Skeletal muscle satellite cell (primary cell): ENCODE measurements around the gene SMURF2.
A peak's percentile ranks its signal among the peaks of the same experiment; 100 is the strongest.

ENCODE experiments used
- H3K27me3 ChIP-seq: 2 replicates; pipeline ENCODE4 v1.7.0; 2013; ENCODE audit warnings: low read length; ENCODE audit not compliant: control insufficient read depth, insufficient read depth
- H3K36me3 ChIP-seq: 2 replicates; pipeline ENCODE4 v1.7.0; 2013; ENCODE audit warnings: mild to moderate bottlenecking, control low read depth, low read length; ENCODE audit not compliant: insufficient read depth
- H3K4me1 ChIP-seq: 2 replicates; pipeline ENCODE4 v1.7.0; 2013; ENCODE audit warnings: low read length; ENCODE audit not compliant: control insufficient read depth, insufficient read depth
- H3K4me2 ChIP-seq: 2 replicates; pipeline ENCODE4 v1.7.0; 2013; ENCODE audit warnings: mild to moderate bottlenecking, low read length
- H3K4me3 ChIP-seq: 2 replicates; pipeline ENCODE4 v1.7.0; 2013; ENCODE audit warnings: low read length
- H3K9ac ChIP-seq: 2 replicates; pipeline ENCODE4 v1.7.0; 2013; ENCODE audit warnings: mild to moderate bottlenecking, low read depth, low read length, moderate library complexity
- H3K9me3 ChIP-seq: replicated peaks from 2 replicates; pipeline ENCODE4 v1.7.0; 2013; ENCODE audit warnings: mild to moderate bottlenecking, control low read depth, low read length

Gene SMURF2

GRCh38 chr17:64532409-64532808 is 129.7 kb downstream of the SMURF2 start:
- peaks cover 87% of the 10 kb centered on the region for H3K36me3 ChIP-seq
- H3K4me2 ChIP-seq: no peak overlapping the region
- H3K4me1 ChIP-seq: no peaks in the 10 kb centered on the region
- H3K27me3 ChIP-seq: no peaks in the 10 kb centered on the region
- no peaks in the 10 kb centered on the region for H3K9me3 ChIP-seq
- H3K9ac ChIP-seq: no peak overlapping the region
- H3K4me3 ChIP-seq: no peak overlapping the region

DNA sequence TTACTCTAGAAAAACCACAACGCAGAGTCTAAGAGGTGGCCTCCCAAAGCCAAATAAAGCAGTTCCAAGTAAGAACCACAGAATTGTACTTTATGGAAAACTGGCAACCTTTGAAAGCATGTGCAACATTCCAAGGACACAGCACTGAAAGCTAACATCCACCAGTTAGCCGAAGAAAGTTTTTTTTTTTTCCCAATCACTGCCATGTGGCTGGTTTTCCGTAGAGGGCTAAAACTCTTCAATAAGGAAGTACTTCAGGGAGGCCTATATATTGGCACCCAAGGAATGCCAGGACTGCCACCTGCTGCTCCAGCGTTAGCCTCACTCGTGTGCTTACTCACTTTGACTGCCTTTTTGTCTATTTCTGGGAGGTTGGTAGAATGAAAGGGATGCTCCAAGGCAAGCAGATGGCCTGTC is 130.1 kb downstream of the SMURF2 start:
- Histone ChIP-seq H3K4me2 (no peak overlapping the region), H3K4me1 (no peaks in the 10 kb centered on the region), H3K4me3 (no peak overlapping the region), H3K27me3 (no peaks in the 10 kb centered on the region), H3K9me3 (no peaks in the 10 kb centered on the region), H3K36me3 (peaks cover 86% of the 10 kb centered on the region), H3K9ac (no peak overlapping the region)

GRCh38 chr17:64529221-64529620 is 132.9 kb downstream of the SMURF2 start:
- Histone ChIP-seq H3K4me3 (no peak overlapping the region), H3K27me3 (no peaks in the 10 kb centered on the region), H3K9me3 (no peaks in the 10 kb centered on the region), H3K4me2 (no peak overlapping the region), H3K9ac (no peak overlapping the region), H3K4me1 (no peaks in the 10 kb centered on the region), H3K36me3 (peaks cover 83% of the 10 kb centered on the region)

DNA sequence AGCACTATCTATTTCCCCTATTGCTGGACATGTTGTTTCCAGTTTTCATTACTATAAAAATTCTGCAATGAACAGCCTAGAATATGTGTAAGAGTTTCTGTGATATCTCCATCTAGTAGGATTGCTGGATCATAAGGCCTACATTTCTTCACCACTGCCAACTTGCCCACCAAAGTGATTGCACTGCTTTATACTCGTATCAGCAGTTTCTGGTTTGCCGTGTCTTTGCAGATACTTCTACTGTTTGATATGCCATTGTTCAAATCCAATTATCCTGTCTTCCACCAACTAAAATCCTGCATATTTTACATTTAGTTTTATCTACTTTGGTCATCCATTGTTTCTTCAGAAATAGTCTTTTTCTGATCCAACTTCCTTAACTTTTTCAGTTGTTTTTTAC is 134.2 kb downstream of the SMURF2 start:
- no peak overlapping the region for H3K9ac ChIP-seq
- H3K4me1 ChIP-seq: no peaks in the 10 kb centered on the region
- H3K4me3 ChIP-seq: no peak overlapping the region
- H3K27me3 ChIP-seq: no peaks in the 10 kb centered on the region
- H3K4me2 ChIP-seq: no peak overlapping the region
- peaks cover 81% of the 10 kb centered on the region for H3K36me3 ChIP-seq
- no peaks in the 10 kb centered on the region for H3K9me3 ChIP-seq

DNA sequence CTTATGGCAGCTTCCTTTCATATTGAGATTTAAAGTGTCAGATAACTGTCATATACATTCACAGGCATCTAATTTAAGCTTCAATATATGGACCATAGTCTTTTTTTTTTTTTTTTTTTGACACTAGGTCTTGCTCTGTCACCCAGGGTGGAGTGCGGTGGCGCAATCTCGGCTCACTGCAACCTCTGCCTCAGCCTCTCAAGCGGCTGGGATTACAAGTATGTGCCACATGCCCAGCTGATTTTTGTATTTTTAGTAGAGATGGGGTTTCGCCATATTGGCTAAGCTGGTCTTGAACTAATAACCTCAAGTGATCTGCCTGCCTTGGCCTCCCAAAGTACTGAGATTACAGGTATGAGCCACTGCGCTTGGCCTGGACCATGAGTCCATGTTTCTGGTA is 141.7 kb downstream of the SMURF2 start:
- H3K4me2 ChIP-seq: no peak overlapping the region
- no peaks in the 10 kb centered on the region for H3K27me3 ChIP-seq
- no peaks in the 10 kb centered on the region for H3K4me1 ChIP-seq
- no peak overlapping the region for H3K4me3 ChIP-seq
- H3K9ac ChIP-seq: no peak overlapping the region
- peaks cover 72% of the 10 kb centered on the region for H3K36me3 ChIP-seq
- H3K9me3 ChIP-seq: no peaks in the 10 kb centered on the region

GRCh38 chr17:64519601-64520000 is 142.5 kb downstream of the SMURF2 start:
- Histone ChIP-seq H3K9me3 (no peaks in the 10 kb centered on the region), H3K36me3 (peaks cover 74% of the 10 kb centered on the region), H3K9ac (no peak overlapping the region), H3K4me3 (no peak overlapping the region), H3K27me3 (no peaks in the 10 kb centered on the region), H3K4me1 (no peaks in the 10 kb centered on the region), H3K4me2 (no peak overlapping the region)

GRCh38 chr17:64515829-64516228 is 146.3 kb downstream of the SMURF2 start:
- no peak overlapping the region for H3K4me3 ChIP-seq
- H3K27me3 ChIP-seq: no peaks in the 10 kb centered on the region
- no peaks in the 10 kb centered on the region for H3K4me1 ChIP-seq
- H3K4me2 ChIP-seq: no peak overlapping the region
- no peaks in the 10 kb centered on the region for H3K9me3 ChIP-seq
- no peak overlapping the region for H3K9ac ChIP-seq
- H3K36me3 ChIP-seq: peaks cover 64% of the 10 kb centered on the region

DNA sequence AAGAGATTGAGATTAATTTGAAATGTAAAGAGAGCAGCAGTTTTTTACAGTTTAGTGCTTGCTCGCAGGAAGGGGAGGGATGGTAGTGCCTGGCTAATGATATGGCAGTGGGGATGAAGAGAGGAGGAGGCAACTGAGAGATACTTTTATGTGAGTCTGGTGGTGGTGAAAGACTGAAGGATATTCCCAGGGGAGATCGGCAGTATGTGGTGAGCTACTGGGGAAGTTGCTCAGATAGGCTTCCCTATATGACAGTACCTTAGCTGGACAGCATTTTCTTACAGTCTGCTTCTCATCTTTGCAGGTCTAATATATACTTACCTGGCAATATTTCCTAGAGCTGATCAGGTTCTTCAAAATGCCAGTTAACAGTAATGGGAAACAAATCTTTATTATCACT is 146.7 kb downstream of the SMURF2 start:
- Histone ChIP-seq H3K4me2 (no peak overlapping the region), H3K27me3 (no peaks in the 10 kb centered on the region), H3K9ac (no peak overlapping the region), H3K36me3 (peaks cover 63% of the 10 kb centered on the region), H3K4me3 (no peak overlapping the region), H3K9me3 (no peaks in the 10 kb centered on the region), H3K4me1 (no peaks in the 10 kb centered on the region)

DNA sequence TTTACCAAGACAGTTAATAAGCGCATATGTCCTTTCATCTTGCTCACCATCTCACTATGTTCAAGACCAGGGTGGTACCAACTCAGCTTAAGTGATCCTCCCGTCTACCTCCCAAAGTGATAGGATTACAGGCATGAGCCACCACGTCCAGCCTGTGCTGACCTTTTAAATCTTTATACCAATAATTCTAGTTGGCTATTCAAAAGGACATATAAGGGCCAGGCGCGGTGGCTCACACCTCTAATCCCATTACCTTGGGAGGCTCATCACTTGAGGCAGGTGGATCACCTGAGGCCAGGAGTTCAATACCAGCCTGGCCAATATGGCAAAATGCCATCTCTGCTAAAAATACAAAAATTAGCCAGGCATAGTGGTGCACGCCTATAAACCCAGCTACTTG is 152.9 kb downstream of the SMURF2 start:
- Histone ChIP-seq H3K9ac (no peak overlapping the region), H3K4me2 (no peak overlapping the region), H3K36me3 (peaks cover 51% of the 10 kb centered on the region), H3K9me3 (no peaks in the 10 kb centered on the region), H3K27me3 (no peaks in the 10 kb centered on the region), H3K4me1 (peaks cover 7% of the 10 kb centered on the region), H3K4me3 (no peak overlapping the region)

DNA sequence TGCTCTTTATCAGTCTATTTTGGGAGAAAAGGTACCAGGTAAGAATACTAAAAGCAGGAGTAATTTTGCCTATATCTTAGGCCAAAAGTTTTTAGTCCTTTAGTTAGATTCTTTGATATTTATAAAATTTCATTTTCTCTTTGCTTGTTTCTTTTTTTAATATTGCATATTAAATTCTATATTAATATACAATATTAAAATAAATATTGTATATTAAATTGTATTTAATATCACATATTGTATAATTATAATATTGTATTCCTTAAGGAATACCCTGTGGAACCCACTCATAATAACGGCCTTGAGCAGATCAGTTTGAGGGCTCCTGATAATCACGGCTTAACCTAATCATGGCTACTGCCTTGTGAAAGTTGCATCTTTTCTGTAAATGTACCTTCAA is 153.4 kb downstream of the SMURF2 start:
- peak overlapping the region; percentile 85 for H3K4me2 ChIP-seq
- no peaks in the 10 kb centered on the region for H3K27me3 ChIP-seq
- peak overlapping the region; percentile 100 for H3K9ac ChIP-seq
- peaks cover 12% of the 10 kb centered on the region for H3K4me1 ChIP-seq
- H3K36me3 ChIP-seq: peaks cover 51% of the 10 kb centered on the region
- no peaks in the 10 kb centered on the region for H3K9me3 ChIP-seq
- peak overlapping the region; percentile 98 for H3K4me3 ChIP-seq

GRCh38 chr17:64507413-64507782 is 154.7 kb downstream of the SMURF2 start:
- H3K9me3 ChIP-seq: no peaks in the 10 kb centered on the region
- H3K36me3 ChIP-seq: peaks cover 56% of the 10 kb centered on the region
- H3K27me3 ChIP-seq: no peaks in the 10 kb centered on the region
- peaks cover 25% of the 10 kb centered on the region for H3K4me1 ChIP-seq
- H3K9ac ChIP-seq: peak overlapping the region; percentile 100
- peak overlapping the region; percentile 98 for H3K4me3 ChIP-seq
- peak overlapping the region; percentile 85 for H3K4me2 ChIP-seq

DNA sequence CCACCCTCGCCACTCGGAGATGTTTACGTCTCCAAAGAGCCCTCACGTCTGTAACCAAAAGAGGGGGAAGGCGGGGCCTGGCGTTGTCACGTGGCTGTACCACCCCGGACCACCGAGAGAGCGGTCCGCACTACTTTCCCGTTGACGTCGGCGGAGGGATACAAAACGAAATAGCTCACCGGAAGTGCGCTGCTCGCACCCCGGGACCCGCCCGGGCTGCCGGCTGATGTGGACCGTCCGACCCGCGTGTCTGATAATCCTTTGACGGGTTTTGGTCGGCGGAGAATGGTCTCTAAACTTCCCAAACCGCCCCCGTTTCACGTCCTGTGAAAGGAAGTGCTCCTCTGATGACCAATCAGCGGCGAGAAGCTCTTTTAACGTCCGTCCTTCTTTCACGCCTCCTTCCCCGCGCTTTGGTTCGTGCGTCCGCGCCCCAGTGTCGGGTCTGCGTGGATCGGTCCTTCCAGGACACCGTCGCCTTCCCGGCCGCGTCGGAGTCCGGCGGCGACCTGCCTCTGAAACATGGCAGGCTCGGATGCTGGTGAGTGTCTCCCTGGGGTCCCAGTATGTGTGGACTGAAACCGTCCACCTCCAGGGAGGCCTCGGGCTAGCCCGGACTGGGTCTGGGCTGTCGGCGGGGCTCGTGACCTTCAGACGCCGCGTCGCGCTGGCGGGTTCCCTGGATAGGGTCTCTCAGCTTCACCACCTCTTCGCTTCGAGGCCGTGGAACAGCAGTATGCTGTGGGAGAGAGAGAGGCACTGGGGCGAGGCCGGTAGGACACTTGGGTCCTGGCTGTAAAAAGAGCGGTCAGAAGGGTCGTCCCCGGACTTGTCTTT is 155.3 kb downstream of the SMURF2 start, which contains the start of gene CEP95:
CEP95 (plus strand) TSS at position 402 of the 837 bp plus-strand sequence; CDS start at position 523, 121 bp downstream.
- peaks cover 58% of the 10 kb centered on the region for H3K36me3 ChIP-seq
- H3K9me3 ChIP-seq: no peaks in the 10 kb centered on the region
- no peaks in the 10 kb centered on the region for H3K27me3 ChIP-seq
- H3K4me2 ChIP-seq: peak within 1 kb of the TSS; percentile 85
- peak within 1 kb of the TSS; percentile 100 for H3K9ac ChIP-seq
- peaks cover 27% of the 10 kb centered on the region for H3K4me1 ChIP-seq
- H3K4me3 ChIP-seq: peak within 1 kb of the TSS; percentile 98
